ENCODE results near the gene FNDC8. TPM values are rescaled to one million over a fixed set of nuclear protein-coding genes. Genes with fewer than 3 reads are reported as not detected.
A peak's percentile ranks its signal among the peaks of the same experiment; 100 is the strongest.

Gene FNDC8
- not detected for total RNA-seq

- POLR2A ChIA-PET = interaction anchor here (1.0 kb wide), 1 partner anchor 32 kb away, joined by 3 read pairs; no protein-coding TSS in a partner anchor
- Mint-ChIP-seq H3K27ac (no peak within 1 kb of the TSS), H3K4me3 (no peak within 1 kb of the TSS), H3K36me3 (peaks cover 9% of the 10 kb centered on the region), H3K27me3 (no peaks in the 10 kb centered on the region), H3K9me3 (no peaks in the 10 kb centered on the region), H3K4me1 (ENCODE audit: low read depth) (peaks cover 27% of the 10 kb centered on the region)
- intact Hi-C loops (cut with micrococcal nuclease) = no loop called here
- CTCF ChIA-PET = interaction anchor here (1.1 to 7.4 kb wide), 6 partner anchors 27 to 701 kb away, joined by 3 to 159 read pairs (median 20); partner anchors contain the start of gene LIG3
- DNase-seq = no peak
Observed at GRCh38 chr17:35121315-35121714, at the start of gene FNDC8. Gene FNDC8 (plus strand): TSS chr17:35121615. CDS start chr17:35121694, 79 bp downstream.

DNA sequence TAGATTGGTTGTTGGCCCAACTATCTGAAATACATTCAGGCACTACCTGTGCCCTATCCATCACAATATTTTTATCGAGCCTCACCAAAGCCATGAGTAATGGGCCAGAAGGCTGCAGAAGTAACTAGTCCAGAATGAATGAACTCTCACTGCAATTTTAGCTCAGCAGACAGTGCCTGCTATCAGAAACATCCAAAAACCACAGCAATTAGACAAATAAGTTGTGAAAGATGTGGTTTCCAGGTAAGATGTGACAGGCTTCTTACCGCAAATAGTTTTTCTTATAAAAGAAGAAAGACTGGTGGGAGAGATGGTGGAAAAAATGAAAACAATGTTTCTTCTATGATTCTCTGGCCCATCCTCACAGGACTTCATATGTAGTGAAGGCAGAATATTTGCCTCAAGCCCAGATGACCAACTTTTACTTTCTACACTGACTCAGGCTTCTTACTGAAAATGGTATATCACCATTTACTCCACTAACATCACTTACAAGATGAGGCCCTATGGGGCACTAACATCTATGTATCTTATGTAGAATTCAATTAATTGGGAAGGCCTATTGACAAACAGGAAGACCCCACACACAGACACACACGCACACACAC, 48.1 kb upstream of the FNDC8 start:
- POLR2A ChIA-PET = interaction anchor here (1.0 to 4.6 kb wide), 6 partner anchors 9 to 50 kb away, joined by 4 to 41 read pairs (median 8); partner anchors contain the start of gene RFFL
- CTCF ChIA-PET = interaction anchor here (0.7 to 2.3 kb wide), 6 partner anchors 9 to 51 kb away, joined by 4 to 13 read pairs (median 6); partner anchors contain the start of gene RFFL
- intact Hi-C loops (cut with micrococcal nuclease) = loop anchor here (1.0 kb wide), 5 partner anchors 9 to 27 kb away; partner anchors contain the start of gene RFFL
- Mint-ChIP-seq H3K36me3 (peaks cover 11% of the 10 kb centered on the region), H3K4me1 (ENCODE audit: low read depth) (peaks cover 74% of the 10 kb centered on the region), H3K9me3 (no peaks in the 10 kb centered on the region), H3K27ac (peak overlapping the region; percentile 85), H3K4me3 (peak overlapping the region; percentile 44), H3K27me3 (no peaks in the 10 kb centered on the region)
- DNase-seq = no peak

GRCh38 chr17:35073991-35074627, 47.3 kb upstream of the FNDC8 start:
- ChIA-PET POLR2A (interaction anchor here (0.7 to 4.6 kb wide), 7 partner anchors 8 to 90 kb away, joined by 3 to 41 read pairs (median 5); partner anchors contain the start of gene RFFL), CTCF (interaction anchor here (0.7 to 2.3 kb wide), 7 partner anchors 8 to 51 kb away, joined by 3 to 10 read pairs (median 4); partner anchors contain the start of gene RFFL)
- Mint-ChIP-seq H3K4me1 (ENCODE audit: low read depth) (peaks cover 69% of the 10 kb centered on the region), H3K27me3 (no peaks in the 10 kb centered on the region), H3K27ac (peak overlapping the region; percentile 85), H3K9me3 (no peaks in the 10 kb centered on the region), H3K4me3 (peak overlapping the region; percentile 44), H3K36me3 (peaks cover 9% of the 10 kb centered on the region)
- DNase-seq = peak; percentile 35
- intact Hi-C loops (cut with micrococcal nuclease) = loop anchor here (1.0 kb wide), 5 partner anchors 8 to 28 kb away; partner anchors contain the start of gene RFFL

- CTCF ChIA-PET = interaction anchor here (0.7 to 2.3 kb wide), 9 partner anchors 8 to 101 kb away, joined by 3 to 10 read pairs (median 4); partner anchors contain the start of gene RFFL
- Mint-ChIP-seq H3K27ac (peak overlapping the region; percentile 85), H3K9me3 (no peaks in the 10 kb centered on the region), H3K4me1 (ENCODE audit: low read depth) (peaks cover 69% of the 10 kb centered on the region), H3K36me3 (peaks cover 9% of the 10 kb centered on the region), H3K27me3 (no peaks in the 10 kb centered on the region), H3K4me3 (peak overlapping the region; percentile 17)
- intact Hi-C loops (cut with micrococcal nuclease) = no loop called here
- POLR2A ChIA-PET = interaction anchor here (0.7 to 4.6 kb wide), 6 partner anchors 7 to 91 kb away, joined by 3 to 41 read pairs (median 8); partner anchors contain the start of gene RFFL
- DNase-seq = no peak
Observed at GRCh38 chr17:35074711-35075707, 46.4 kb upstream of the FNDC8 start.

GRCh38 chr17:35076874-35077273, 44.5 kb upstream of the FNDC8 start:
- DNase-seq = no peak
- Mint-ChIP-seq H3K9me3 (no peaks in the 10 kb centered on the region), H3K27ac (no peak overlapping the region), H3K4me1 (ENCODE audit: low read depth) (peaks cover 76% of the 10 kb centered on the region), H3K36me3 (peaks cover 5% of the 10 kb centered on the region), H3K27me3 (no peaks in the 10 kb centered on the region), H3K4me3 (no peak overlapping the region)
- intact Hi-C loops (cut with micrococcal nuclease) = no loop called here
- CTCF ChIA-PET = interaction anchor here (1.1 to 1.8 kb wide), 2 partner anchors 13 to 14 kb away, joined by 4 to 6 read pairs; partner anchors contain the start of gene RFFL
- POLR2A ChIA-PET = interaction anchor here (1.3 to 1.5 kb wide), 2 partner anchors 13 to 54 kb away, joined by 5 to 7 read pairs; partner anchors contain the start of gene RFFL

DNA sequence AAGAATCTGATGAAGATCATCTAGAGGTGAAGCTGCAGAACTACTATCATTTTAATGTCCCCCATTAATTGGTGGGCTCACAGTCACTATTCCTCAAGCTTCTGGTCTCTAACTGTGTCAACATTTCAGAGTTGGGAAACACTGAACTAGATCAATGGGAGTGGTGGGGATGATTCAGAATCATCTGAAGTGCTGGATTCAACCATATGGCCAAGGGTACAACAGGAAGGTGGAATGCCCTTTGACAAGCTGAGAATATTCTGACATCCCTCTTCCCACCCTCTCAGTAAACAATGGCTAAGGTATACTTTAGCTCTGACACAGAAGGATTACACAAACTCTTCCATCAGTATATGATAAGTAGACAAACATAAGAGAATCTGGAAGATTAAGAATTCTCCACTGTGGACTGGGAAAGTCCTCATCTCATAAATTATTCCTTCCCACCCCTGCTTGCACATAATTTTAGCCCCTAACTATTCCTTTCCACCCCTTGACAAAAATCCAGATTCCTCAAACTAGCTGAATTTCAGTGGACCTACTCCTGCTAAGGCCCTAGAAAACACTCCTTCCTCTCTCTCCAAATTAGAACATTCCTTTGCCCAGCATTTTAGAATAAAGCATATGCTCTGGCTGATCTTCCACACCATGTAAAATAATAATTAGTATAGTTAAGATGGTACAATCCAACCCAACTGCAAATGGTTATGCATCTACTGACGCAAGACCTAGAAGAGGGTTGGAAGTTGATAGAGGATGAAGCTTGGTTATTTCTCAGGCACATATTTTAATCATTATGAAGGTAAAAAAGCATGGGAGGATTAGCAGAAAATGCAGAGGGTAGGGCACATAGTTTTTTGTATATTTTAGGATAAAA, 41.6 kb upstream of the FNDC8 start:
- no peak for DNase-seq
- CTCF ChIA-PET = interaction anchor here (0.8 to 2.4 kb wide), 6 partner anchors 9 to 57 kb away, joined by 3 to 8 read pairs (median 5); partner anchors contain the start of genes FNDC8 and RFFL
- POLR2A ChIA-PET = interaction anchor here (1.2 to 1.4 kb wide), 2 partner anchors 16 to 33 kb away, joined by 3 to 6 read pairs; partner anchors contain the start of gene RFFL
- no peak overlapping the region for H3K4me3 Mint-ChIP-seq
- peak overlapping the region; percentile 81 for H3K27ac Mint-ChIP-seq
- intact Hi-C loops (cut with micrococcal nuclease) = loop anchor here (1.0 to 2.0 kb wide), 2 partner anchors 9 to 17 kb away; partner anchors contain the start of gene RFFL
- H3K36me3 Mint-ChIP-seq = peaks cover 2% of the 10 kb centered on the region
- peaks cover 68% of the 10 kb centered on the region for H3K4me1 Mint-ChIP-seq (ENCODE audit: low read depth)
- no peaks in the 10 kb centered on the region for H3K9me3 Mint-ChIP-seq
- no peaks in the 10 kb centered on the region for H3K27me3 Mint-ChIP-seq

- H3K4me1 Mint-ChIP-seq (ENCODE audit: low read depth) = peaks cover 68% of the 10 kb centered on the region
- no peaks in the 10 kb centered on the region for H3K27me3 Mint-ChIP-seq
- intact Hi-C loops (cut with micrococcal nuclease) = loop anchor here (1.0 to 2.0 kb wide), 2 partner anchors 8 to 18 kb away; partner anchors contain the start of gene RFFL
- no peaks in the 10 kb centered on the region for H3K9me3 Mint-ChIP-seq
- peaks cover 5% of the 10 kb centered on the region for H3K36me3 Mint-ChIP-seq
- CTCF ChIA-PET = interaction anchor here (0.8 to 2.4 kb wide), 6 partner anchors 9 to 58 kb away, joined by 3 to 8 read pairs (median 5); partner anchors contain the start of genes FNDC8 and RFFL
- peak; percentile 39 for DNase-seq
- POLR2A ChIA-PET = interaction anchor here (1.4 to 3.1 kb wide), 2 partner anchors 16 to 33 kb away, joined by 6 to 27 read pairs; partner anchors contain the start of gene RFFL
- H3K4me3 Mint-ChIP-seq = peak overlapping the region; percentile 27
- H3K27ac Mint-ChIP-seq = peak overlapping the region; percentile 81
Observed at GRCh38 chr17:35080536-35080935, 40.9 kb upstream of the FNDC8 start.

- H3K9me3 Mint-ChIP-seq = no peaks in the 10 kb centered on the region
- intact Hi-C loops (cut with micrococcal nuclease) = loop anchor here (1.0 to 2.0 kb wide), 2 partner anchors 8 to 19 kb away; partner anchors contain the start of gene RFFL
- H3K4me3 Mint-ChIP-seq = no peak overlapping the region
- no peak for DNase-seq
- peaks cover 77% of the 10 kb centered on the region for H3K4me1 Mint-ChIP-seq (ENCODE audit: low read depth)
- H3K36me3 Mint-ChIP-seq = peaks cover 5% of the 10 kb centered on the region
- H3K27ac Mint-ChIP-seq = peak overlapping the region; percentile 33
- H3K27me3 Mint-ChIP-seq = no peaks in the 10 kb centered on the region
- CTCF ChIA-PET = interaction anchor here (1.1 to 2.4 kb wide), 7 partner anchors 9 to 83 kb away, joined by 3 to 18 read pairs (median 4); partner anchors contain the start of genes FNDC8 and RFFL
- POLR2A ChIA-PET = interaction anchor here (1.4 to 3.1 kb wide), 5 partner anchors 8 to 59 kb away, joined by 4 to 27 read pairs (median 8); partner anchors contain the start of gene RFFL
Observed at GRCh38 chr17:35081638-35082037, 39.8 kb upstream of the FNDC8 start.

- intact Hi-C loops (cut with micrococcal nuclease) = loop anchor here (1.0 kb wide), 1 partner anchor 9 kb away; no protein-coding TSS in a partner anchor
- DNase-seq = no peak
- ChIA-PET CTCF (interaction anchor here (0.8 to 2.4 kb wide), 7 partner anchors 8 to 83 kb away, joined by 3 to 18 read pairs (median 4); partner anchors contain the start of gene RFFL), POLR2A (interaction anchor here (1.4 to 3.1 kb wide), 5 partner anchors 8 to 60 kb away, joined by 4 to 27 read pairs (median 8); partner anchors contain the start of gene RFFL)
- peaks cover 3% of the 10 kb centered on the region for H3K36me3 Mint-ChIP-seq
- H3K4me3 Mint-ChIP-seq = peak overlapping the region; percentile 5
- no peaks in the 10 kb centered on the region for H3K9me3 Mint-ChIP-seq
- H3K27me3 Mint-ChIP-seq = no peaks in the 10 kb centered on the region
- H3K4me1 Mint-ChIP-seq (ENCODE audit: low read depth) = peaks cover 80% of the 10 kb centered on the region
- H3K27ac Mint-ChIP-seq = peak overlapping the region; percentile 84
Observed at GRCh38 chr17:35082073-35082657, 39.2 kb upstream of the FNDC8 start.
